Measurements from ENCODE around the gene FRG2B.
"Not testable (repeated sequence)": the region's sequence is repeated elsewhere in the genome, so short reads cannot be mapped to it uniquely, and the experiment has no call there.

FRG2B gene

DNA sequence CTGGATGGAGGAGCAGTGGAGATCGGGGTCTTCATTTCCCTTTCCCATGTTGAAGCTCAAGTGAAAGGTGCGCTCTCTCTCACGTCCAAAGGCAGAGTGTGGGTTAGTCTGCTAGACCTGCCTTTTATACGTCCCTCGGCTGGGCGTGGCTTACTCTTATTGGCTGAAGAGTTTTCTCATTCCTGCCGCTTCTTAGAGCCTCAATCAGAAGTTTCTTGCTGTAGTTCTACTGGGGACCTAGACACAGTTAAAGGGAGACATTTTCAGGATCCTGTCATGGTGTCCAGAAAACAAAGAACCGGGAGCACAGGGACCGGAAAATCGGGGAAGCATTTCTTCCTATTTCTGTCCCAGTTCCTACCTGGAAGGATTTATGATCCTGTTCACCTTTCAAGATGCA lies at the start of gene FRG2B:
Gene FRG2B (minus strand): TSS at position 101 of the 400 bp plus-strand sequence. CDS start 53 bp downstream, at position 48.
- not testable (repeated sequence) for DNase-seq

DNA sequence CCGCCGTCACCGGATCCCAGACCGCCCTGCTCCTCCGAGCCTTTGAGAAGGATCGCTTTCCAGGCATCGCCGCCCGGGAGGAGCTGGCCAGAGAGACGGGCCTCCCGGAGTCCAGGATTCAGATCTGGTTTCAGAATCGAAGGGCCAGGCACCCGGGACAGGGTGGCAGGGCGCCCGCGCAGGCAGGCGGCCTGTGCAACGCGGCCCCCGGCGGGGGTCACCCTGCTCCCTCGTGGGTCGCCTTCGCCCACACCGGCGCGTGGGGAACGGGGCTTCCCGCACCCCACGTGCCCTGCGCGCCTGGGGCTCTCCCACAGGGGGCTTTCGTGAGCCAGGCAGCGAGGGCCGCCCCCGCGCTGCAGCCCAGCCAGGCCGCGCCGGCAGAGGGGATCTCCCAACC lies 40.9 kb upstream of the FRG2B start:
- not testable (repeated sequence) for DNase-seq

DNA sequence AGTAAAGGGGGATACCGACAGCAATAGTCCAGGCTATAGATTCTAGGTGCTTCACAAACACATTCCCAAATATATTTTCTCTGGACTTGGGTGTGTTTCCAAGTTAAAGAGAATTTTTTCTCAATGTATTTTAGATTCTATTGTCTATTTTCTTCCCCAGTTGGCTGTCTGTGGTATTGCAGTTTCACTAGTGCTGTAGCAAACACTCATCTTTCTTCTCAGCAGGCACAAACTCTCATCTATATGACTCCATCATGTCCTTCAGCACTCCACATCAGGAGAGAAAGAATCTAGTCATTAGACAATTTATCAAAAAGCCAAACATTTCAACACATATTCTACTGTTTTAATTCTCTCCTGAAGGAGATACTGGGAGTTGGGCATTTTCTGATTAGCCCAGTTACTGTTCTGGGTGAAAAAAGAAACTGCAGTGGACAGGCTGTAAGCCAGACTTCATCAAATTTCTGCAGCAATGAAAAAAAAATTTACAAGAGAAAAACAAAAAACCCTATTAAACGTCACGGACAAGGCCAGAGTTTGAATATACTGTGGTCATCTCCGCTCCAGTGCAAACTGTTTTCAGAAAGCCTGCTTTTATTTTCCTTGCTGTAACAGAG lies 37.1 kb upstream of the FRG2B start:
- not testable (repeated sequence) for DNase-seq

DNA sequence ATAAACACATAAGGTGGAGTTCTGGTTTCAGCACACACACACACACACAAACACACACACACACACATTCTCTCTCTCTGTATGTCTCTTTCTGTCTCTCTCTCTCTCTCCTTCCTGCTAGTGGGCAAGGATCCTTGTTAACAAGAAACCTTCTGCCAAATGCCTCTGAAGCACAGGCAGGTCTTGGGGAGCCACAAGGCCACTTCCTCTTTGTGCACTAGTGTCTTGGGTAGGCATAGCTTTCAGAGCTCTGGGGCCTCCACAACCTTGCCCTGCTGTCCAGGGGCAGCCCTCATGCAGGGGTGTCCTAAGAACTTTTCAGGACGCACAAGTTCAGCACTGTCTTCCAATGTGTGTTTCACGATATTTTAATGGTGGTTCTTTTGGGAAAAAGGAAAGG lies 34.5 kb upstream of the FRG2B start:
- DNase-seq = not testable (repeated sequence)

DNA sequence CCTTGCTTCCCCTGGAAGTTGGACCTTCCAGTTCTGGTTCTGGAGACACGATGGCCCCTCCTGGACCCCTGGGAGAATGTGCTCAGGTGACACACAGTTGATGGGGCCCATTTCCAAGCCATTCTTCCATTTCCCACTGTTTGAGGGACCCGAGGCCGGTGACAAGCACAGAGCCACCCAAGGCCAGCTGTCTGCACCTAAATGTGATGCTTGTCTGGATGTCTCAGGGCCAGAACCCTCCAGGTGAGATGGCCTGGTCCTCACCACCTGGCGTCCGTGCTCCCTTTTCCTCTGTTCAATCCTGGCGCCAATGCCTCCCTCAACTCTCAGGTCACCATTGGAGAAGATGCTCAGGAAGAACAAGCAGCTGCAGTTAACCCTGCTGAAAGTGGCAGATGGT lies 33.9 kb upstream of the FRG2B start:
- not testable (repeated sequence) for DNase-seq

DNA sequence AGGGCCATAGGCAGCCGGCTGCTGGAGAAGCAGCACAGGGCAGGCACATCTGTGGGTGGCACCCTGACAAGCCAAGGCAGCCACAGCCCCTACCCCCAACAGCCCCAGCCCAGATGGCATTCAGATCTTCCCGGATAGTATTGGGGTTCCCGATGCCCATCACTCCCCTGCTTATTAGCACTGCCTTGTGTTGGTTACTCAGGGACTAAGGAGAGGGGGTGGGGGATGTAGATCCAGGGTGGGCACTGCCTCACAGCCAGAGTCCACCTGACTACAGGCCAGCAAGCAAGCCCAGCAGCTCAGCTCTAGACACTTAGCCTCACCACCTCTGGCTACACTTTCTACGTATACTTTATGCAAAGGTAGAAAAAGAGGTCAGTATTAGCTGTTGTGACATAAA lies 30.7 kb upstream of the FRG2B start:
- DNase-seq = not testable (repeated sequence)

DNA sequence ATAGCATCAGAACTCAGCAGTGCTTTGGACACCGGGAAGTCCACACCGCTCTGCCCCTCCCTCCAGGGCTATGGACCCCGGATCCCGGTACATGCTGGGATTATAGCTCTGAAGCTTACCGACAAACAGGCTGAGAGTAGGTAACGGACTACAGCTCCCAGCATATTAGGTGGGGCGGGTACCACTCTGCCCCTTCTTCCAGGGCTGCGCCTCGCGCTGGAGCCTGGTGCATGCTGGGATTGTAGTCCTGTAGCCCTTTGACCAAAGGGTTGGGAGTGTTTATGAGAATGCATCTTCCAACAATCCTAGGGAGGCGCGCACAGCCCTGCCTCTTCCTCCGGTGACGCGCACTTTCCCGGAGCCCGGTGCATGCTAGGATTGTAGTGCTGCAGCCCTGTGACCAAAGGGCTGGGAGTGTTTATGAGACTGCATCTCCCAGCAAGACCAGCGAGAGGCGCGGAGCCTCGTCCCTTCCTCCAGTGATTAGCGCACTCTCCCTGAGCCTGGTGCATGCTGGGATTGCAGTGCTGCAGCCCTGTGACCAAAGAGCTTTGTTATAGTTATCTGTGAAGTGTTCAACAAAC lies 22.4 kb upstream of the FRG2B start:
- not testable (repeated sequence) for DNase-seq

DNA sequence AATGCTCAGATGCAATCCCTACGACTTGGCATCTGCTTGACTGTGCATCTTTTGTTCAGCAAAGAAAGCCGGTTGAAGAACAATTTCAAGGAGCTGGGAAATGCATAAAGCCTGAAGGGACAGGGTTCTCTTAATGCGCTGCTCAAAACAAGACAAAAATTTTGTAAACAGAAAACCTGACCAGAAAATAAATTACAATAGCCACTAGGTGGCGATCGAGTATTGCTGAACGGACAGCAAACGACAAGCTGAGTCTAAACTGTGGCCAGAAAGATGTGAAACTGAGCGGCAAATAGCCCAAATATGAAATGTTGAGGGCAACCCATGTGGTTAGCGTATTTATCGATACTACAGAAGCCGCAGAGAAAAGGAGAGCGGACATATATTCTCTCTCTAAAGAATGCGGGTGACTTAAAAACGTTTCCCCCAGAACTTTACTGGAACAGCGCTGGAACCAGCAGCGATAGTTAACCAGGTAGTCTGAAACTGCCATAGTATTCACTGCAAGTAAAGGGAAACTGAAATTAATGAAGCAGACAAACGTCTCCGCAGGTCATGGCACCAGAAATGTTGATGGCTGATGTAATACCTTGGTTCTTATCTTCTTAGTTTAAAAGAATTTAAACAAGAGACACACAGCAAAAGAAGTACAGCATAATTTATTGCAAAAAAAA lies 20.6 kb upstream of the FRG2B start:
- DNase-seq = not testable (repeated sequence)

DNA sequence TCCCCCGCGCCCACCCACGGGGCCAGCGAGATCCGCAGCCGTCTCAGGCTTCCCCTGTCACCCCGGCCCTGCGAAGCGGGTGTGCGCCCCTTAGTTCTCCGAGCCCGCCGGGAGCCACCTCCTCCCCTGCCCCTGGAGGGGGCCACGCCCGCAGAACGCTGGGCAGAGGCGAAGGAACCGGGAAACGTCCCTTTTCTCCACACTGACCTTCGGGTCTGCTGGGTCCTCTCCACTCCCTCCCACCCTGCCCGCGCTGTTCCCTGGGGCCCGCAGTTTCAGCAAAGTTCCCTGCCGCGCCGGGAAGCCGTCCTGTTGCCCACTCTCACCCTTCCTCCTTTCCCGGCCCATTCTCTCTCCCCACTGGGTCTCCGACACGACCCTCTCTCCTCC lies 11.2 kb upstream of the FRG2B start:
- DNase-seq = not testable (repeated sequence)

DNA sequence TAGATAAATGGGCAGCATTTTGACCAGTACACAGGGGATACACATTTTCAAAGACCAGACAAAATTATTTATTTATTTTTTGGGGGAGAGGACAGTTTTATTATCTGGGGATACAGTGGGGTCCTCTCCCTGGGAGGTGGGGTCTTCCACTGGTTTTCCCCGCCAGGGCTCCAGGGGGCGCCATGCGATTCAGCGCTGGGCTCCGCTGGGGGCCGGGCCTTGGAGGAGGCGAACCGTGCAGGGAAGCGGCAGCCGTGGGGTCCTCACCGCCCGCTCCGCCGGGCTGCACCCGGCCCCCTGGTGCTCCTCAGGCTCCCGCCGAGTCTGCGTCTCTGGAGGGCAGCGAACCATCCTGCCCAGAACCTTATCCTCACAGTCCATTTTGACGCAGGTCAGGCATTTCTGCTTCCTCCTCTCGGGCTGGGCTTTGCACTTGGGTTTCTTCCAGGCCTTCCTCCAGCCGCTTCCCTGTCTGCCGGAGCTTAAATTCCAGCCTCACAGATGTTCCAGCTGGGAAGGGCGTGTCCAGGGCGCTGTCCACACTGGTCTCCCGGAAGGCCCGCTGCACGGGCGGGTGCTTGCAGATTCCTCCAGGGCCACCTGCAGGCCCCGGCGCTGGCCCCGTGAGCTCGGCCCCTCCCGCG lies 10.7 kb upstream of the FRG2B start:
- not testable (repeated sequence) for DNase-seq

DNA sequence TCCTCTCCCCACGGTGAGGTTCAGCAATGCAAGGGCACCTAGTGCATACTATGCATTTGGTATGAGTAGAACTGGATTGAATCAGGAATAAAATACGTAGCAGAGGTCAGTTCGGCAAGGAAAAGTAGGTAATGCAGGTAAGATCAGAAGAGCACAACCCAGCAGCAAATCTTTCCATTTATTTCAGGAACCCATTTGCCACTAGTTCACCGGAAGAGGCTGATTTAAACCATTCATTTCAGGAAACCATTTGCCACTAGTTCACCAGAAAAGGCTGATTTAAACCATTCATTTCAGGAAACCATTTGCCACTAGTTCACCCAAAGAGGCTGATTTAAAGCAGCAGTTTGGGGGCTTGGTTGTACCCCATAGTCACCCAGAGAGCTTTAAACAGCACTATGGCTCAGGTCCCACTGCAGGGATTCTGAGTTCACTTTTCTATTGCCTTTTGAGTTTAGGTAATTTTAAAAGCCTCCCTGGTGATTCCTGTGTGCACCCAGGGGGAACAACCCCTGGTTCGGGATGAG lies 4.2 kb upstream of the FRG2B start:
- not testable (repeated sequence) for DNase-seq

DNA sequence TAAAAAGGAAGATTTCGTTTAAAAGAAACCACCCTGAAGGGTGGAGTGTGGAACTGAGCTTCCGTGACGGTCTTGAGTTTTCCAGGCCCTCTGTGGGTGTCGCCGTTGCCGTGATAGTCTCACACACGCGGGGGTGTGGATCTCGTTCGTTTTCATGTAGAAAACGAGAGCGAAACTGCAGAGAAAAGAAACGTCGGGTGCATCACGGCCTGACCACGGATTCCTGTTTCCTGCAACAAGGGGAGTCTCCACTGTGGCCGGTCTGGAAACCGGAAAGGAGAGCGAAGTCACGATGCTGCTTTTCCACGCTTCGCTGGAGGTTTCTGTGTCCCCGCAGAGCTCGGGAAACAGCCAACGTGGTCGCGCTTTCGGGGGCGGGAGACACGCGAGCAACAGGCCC lies 4.1 kb downstream of the FRG2B start:
- DNase-seq = not testable (repeated sequence)

DNA sequence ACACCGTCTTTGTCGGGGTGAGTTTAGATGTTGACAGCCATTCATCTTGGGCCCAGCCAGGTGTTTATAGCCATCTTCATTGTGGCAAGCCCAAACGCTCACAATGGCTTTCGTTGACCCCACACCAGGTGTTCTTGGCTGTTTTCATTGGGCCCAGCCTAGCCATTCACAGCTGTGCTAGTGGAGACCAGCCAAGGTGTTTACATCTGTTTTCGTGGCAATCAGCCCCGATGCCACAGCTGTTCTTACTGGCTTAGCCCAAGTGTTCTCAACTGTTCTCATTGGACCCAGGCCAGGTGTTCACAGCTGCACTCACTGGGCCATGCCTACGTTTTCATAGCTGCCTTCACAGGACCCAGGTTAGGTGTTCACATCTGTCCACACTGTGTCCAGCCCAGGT lies 7.7 kb downstream of the FRG2B start:
- DNase-seq = peak; percentile 9

DNA sequence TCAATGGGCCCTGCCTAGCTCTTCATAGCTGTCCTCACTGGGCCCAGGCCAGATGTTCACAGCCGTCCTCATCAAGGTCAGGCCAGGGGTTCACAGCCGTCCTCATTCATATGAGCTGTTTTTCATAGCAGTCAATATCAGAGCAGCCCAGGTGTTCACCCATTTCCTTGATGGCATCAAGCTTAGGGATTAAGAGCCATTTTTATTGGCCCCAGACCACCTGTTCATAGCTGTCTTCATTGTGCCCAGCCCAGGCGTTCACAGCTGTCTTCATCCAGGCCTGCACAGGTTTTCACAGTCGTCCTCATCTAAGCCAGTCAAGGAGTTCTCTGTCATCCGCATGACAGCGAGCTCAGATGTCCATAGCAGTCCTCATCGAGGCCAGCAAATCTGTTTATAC lies 9.4 kb downstream of the FRG2B start:
- DNase-seq = no peak

DNA sequence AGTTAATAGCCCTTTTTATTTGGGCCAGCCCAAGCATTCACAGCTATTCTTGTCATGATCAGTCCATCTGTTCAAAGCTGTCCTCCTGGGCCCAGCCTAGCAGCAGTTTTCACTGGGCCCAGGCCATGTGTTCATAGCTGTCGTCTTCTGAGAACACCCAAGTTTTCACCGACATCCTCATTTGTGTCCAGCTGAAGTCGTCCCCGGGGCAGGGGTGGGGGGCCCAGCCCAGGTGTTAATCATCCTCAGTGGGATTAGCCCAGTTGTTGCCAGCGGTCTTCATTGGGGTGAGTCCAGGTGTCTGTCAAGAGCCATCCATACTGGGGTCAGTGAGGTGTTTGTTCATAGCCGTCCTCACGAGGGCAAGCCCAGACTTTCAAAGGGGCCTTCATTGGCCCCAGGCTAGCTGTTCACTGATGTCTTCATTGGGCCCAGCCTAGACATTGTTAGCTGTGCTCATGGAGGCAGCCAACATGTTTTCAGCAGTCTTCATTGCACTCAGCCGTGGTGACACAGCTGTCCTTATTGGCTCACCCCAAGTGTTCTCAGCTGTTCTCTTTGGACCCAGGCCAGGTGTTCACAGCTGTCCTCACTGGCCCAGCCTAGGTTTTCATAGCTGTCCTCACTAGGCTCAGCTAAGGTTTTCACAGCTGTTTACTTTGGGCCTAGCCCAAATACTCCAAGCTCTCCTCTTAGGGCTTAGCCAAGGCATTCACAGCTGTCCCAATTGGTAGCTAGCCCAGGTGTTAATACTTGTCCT lies 10.0 kb downstream of the FRG2B start:
- peak; percentile 96 for DNase-seq

DNA sequence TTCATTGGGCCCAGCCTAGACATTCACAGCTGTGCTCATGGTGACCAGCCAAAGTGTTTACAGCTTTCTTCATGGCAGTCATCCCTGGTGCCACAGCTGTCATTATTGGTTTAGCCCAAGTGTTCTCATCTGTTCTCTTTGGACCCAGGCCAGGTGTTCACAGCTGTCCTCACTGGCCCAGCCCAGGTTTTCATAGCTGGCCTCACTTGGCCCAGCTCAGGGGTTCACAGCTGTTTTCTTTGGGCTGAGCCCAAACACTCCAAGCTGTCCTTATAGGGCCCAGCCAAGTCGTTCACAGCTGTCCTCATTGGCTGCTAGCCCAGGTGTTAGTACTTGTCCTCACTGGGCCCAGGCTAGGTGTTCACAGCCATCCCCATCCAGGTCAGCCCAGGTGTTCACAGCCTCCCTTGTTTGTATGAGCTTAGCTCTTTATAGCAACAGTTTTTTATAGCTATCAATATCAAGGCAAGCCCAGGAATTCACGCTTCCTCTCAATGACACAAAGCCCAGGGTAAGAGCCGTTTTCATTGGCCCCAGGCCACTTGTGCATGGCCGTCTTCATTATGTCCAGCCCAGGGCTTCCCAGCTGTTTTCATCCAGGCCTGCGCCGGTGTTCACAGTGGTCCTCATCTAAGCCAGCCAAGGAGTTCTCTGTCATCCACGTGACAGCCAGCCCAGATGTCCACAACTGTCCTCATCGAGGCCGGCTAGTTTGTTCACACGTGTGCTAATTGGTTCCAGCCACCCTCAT lies 11.6 kb downstream of the FRG2B start:
- peak; percentile 96 for DNase-seq

DNA sequence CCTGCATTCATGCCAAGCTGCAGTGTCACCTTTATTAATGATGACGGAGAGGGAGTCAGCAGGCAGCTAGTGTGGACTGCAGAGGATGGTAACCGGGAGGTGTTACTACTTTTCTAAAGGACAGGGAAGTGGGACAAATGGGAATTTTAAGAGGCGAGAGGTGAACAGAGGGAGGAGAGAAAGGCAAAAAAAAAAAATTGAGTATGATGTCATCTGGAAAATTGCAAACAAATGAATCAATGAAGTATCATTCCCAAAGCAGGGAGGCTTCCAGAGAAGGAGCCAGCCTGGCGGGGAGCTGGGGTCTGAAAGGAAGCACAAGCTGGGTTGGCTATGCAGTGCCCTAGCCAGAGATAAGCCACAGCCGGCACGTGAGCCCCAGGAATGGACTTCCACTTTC lies 12.9 kb downstream of the FRG2B start:
- DNase-seq = no peak

DNA sequence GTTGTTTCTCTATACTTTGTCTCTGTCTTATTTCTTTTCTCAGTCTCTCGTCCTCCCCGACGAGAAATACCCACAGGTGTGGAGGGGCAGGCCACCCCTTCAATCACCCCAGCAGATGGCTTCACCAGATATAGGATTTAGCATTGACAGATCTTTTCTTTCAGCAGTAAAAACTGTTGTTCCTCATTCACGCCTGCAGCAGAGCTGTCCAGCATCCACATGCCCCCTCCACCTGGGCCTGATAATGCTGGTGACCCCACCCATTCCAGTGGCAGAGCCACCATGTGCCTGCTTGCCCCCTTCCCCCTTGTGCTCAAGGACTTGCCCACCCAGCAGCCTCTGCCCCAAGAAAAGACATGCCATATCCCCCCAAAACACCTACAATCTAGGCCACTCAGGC lies 15.5 kb downstream of the FRG2B start:
- DNase-seq = no peak

DNA sequence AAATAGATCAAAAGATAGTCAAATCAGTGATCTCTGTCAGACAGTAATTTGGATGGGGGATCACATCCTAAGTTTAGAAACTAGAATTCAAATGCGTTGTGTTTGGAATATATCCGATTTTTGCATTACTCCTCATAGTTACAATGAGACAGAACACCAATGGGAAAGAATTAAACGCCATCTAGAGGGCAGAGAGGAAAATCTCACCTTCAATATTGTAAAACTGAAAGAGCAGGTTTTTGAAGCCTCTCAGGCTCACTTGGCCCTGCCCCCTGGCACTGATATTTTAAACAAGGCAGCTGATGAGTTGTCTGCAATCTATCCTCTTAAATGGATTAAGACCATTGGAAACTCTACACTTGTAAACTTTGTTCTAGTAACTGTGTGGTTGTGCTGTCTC lies 17.7 kb downstream of the FRG2B start:
- DNase-seq = peak; percentile 77

DNA sequence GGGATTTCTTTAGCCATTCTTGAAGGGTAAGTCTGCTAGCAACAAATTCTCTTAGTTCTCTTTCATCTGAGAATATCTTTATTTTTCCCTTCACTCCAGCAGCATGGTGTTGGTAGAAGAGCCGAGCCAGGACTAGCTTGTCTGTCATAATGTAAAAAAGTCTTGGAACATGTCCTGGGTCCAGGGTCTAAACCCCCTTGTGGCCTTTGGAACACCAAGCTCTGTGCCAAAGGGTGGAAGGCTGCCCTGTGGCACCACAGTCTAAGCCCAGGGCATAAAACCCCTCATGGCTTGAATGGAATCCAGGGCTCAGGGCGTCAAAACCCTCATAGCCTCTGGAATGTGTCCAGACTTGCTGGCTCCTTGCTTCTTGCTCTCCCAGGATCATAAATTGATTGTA lies 23.2 kb downstream of the FRG2B start:
- DNase-seq = not testable (repeated sequence)

DNA sequence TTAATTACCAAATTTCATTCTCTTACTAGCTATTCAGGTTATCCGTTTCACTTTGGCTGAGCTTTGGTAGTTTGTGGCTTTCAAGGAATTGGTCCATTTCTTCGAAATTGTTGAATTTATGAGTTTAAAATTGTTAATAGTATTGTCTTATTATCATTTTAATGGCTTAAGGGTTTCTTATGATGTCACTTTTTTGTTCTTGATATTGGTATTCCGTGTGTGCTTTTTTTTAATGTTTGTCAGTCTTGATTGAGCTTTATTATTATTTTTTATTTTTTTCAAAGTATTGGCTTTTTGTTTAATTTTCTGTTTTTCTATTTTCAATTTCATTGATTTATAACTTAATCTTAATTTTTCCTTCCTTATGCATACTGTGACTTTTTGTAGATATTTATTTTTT lies 25.9 kb downstream of the FRG2B start:
- no peak for DNase-seq

DNA sequence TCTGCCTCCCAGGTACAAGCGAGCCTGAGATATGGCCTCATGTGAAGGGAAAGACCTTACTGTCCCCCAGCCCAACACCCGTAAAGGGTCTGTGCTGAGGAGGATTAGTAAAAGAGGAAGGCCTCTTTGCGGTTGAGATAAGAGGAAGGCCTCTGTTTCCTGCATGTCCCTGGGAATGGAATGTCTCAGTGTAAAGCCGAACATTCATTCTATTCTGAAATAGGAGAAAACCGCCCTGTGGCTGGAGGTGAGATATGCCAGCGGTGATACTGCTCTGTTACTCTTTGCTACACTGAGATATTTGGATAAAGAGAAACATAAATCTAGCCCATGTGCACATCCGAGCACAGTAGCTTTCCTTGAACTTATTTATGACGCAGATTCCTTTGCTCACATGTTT lies 26.7 kb downstream of the FRG2B start:
- DNase-seq = not testable (repeated sequence)

Measured in DMS53 (cell line).